Breast epithelium (tissue), 4 donors: ENCODE results near the gene ATXN1. TPM values are rescaled to one million over a fixed set of nuclear protein-coding genes. Genes with fewer than 3 reads are reported as not detected.

Source experiments
- DNase-seq, 2 donors: peaks; one replicate each; pipeline ENCODE4 v3.0.0-alpha.2; 2019; ENCODE audit warnings: low spot score in 2 of 2
- H3K27ac ChIP-seq, 2 donors: fragments of 200-600 bp; sonication (generic) in 1 of 2; one replicate each; pipeline ENCODE4 v1.5.1; 2016 to 2019; ENCODE audit warnings: mild to moderate bottlenecking in 1 of 2
- H3K27me3 ChIP-seq, 2 donors: fragments of 200-600 bp; sonication (generic) in 1 of 2; one replicate each; pipeline versions ENCODE4 v1.5.1 to v1.6.0; 2017 to 2019; ENCODE audit warnings: control low read depth in 1 of 2, mild to moderate bottlenecking in 1 of 2
- H3K36me3 ChIP-seq: fragments of 200-600 bp; one replicate; pipeline ENCODE4 v1.5.1; 2019
- H3K4me1 ChIP-seq, 2 donors: fragments of 200-600 bp; sonication (generic); one replicate each; pipeline ENCODE4 v1.5.1; 2016 to 2019; ENCODE audit warnings: control low read depth in 1 of 2
- H3K4me3 ChIP-seq, 3 donors: fragments of 200-600 bp; sonication (generic); 1 replicate in 2 of 3; 2 replicates in 1 of 3; pipeline ENCODE4 v1.5.1; 2016 to 2019; ENCODE audit warnings: mild to moderate bottlenecking in 3 of 3, moderate library complexity in 2 of 3
- H3K9me3 ChIP-seq, 2 donors: fragments of 200-600 bp; sonication (generic) in 1 of 2; one replicate each; pipeline ENCODE4 v1.5.1; 2016 to 2019; ENCODE audit warnings: control low read depth in 1 of 2
- POLR2A ChIP-seq: fragments of 450-650 bp; IDR thresholded peaks from one replicate; pipeline ENCODE4 v1.6.1; 2016; ENCODE audit warnings: antibody characterized with exemption, mild to moderate bottlenecking, moderate library complexity
- POLR2AphosphoS5 ChIP-seq, 3 donors: sonication (generic); formaldehyde crosslinking; IDR thresholded peaks; one replicate each; pipeline ENCODE4 v1.6.1; 2017; ENCODE audit warnings: antibody characterized with exemption in 3 of 3
- intact Hi-C: fragments of 100-400 bp; cut with DNase I; formaldehyde crosslinking; loops from one replicate; pipeline ENCODE4 v1.15.1; 2023; ENCODE audit warnings: low total_unique reads
- total RNA-seq, 3 donors: library from RNA; depleted of rRNA; stranded (reverse); fragments of >200 nt; gene quantifications; one replicate each; pipeline ENCODE4 v1.1.0, GENCODE V29; 2016
- TF ChIP-seq, protein P1 (sequence below), 3 donors: fragments of 450-650 bp; IDR thresholded peaks; one replicate each; pipeline ENCODE4 v1.5.1; 2016 to 2017; ENCODE audit warnings: antibody characterized with exemption in 3 of 3, mild to moderate bottlenecking in 3 of 3, moderate library complexity in 3 of 3

The ATXN1 gene
- total RNA-seq, 3 donors from 2014 or later = 26.7 to 63.2 (median 37.4) TPM

DNA sequence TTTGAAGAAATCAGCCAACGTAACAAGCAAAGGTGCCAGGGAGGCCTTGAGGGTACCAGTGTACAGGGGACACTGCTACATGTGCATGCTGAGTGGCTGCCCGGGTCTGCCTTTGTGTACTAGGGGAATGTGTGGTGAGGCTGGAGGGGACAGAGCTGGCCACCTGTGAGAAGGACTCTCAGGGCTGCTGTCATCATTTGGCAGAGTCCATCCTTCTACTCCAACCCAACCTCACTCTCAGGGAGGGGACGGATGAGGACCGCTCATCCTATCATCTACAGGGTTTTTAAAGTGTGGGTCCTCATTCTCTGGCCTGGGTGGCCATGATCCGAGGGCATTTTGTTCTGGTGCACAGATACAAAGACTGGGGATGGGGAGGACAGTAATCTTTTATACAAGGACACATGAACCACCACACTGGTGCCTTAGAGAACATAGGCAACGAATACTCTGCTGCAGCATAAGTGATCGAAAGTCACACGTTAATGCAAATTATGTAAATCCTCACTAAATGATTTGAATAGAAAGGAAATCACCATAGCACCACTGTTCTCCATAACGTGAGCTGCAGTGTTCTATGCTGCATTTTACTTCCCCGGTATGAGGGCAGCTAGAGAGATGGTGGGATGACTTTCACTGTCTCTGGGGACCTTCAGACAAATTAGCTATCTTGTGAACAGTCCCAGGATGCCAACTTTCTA lies 341.5 kb downstream of the ATXN1 start:
- H3K27ac ChIP-seq = no peak overlapping the region
- intact Hi-C loops = no loop called here

DNA sequence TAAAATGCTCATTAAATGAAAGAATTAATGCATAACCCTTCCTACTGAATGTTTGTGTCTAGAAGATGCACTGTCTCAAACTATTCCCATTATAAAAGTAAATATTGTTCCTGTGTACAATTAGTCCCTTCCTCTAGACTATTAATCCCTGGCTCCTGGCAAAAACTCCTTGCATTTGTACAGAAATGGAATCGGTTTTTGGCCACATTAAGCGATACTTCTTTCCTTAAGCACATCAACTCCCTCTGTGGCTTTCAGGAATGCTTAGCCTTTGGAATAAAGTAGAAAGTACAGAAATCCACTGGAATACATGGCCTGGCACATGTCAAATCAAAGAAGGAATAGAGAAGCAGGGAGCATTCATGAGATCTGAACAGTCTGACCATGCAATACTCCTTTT lies 343.1 kb downstream of the ATXN1 start:
- no peaks in the 10 kb centered on the region for H3K36me3 ChIP-seq
- TF ChIP-seq POLR2AphosphoS5 (IDR thresholded peaks at IDR 0.05) = no peak
- TF ChIP-seq POLR2A = no peak
- TF ChIP-seq, protein P1, sequence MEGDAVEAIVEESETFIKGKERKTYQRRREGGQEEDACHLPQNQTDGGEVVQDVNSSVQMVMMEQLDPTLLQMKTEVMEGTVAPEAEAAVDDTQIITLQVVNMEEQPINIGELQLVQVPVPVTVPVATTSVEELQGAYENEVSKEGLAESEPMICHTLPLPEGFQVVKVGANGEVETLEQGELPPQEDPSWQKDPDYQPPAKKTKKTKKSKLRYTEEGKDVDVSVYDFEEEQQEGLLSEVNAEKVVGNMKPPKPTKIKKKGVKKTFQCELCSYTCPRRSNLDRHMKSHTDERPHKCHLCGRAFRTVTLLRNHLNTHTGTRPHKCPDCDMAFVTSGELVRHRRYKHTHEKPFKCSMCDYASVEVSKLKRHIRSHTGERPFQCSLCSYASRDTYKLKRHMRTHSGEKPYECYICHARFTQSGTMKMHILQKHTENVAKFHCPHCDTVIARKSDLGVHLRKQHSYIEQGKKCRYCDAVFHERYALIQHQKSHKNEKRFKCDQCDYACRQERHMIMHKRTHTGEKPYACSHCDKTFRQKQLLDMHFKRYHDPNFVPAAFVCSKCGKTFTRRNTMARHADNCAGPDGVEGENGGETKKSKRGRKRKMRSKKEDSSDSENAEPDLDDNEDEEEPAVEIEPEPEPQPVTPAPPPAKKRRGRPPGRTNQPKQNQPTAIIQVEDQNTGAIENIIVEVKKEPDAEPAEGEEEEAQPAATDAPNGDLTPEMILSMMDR (IDR thresholded peaks at IDR 0.05) = no peak
- H3K4me1 ChIP-seq = no peaks in the 10 kb centered on the region
- intact Hi-C loops = no loop called here
- no peak overlapping the region for H3K27ac ChIP-seq
- no peaks in the 10 kb centered on the region for H3K9me3 ChIP-seq
- no peak for DNase-seq
- no peaks in the 10 kb centered on the region for H3K27me3 ChIP-seq
- no peak overlapping the region for H3K4me3 ChIP-seq

More for the DNA sequence above, 341.5 kb downstream of the ATXN1 start:
- no peaks in the 10 kb centered on the region for H3K4me1 ChIP-seq
- H3K4me3 ChIP-seq = no peak overlapping the region
- H3K9me3 ChIP-seq = no peaks in the 10 kb centered on the region
- no peak for DNase-seq
- no peaks in the 10 kb centered on the region for H3K36me3 ChIP-seq
- no peaks in the 10 kb centered on the region for H3K27me3 ChIP-seq
- TF ChIP-seq POLR2AphosphoS5 (IDR thresholded peaks at IDR 0.05) = no peak
- no peak for TF ChIP-seq POLR2A
- TF ChIP-seq, protein P1 (IDR thresholded peaks at IDR 0.05) = no peak

DNA sequence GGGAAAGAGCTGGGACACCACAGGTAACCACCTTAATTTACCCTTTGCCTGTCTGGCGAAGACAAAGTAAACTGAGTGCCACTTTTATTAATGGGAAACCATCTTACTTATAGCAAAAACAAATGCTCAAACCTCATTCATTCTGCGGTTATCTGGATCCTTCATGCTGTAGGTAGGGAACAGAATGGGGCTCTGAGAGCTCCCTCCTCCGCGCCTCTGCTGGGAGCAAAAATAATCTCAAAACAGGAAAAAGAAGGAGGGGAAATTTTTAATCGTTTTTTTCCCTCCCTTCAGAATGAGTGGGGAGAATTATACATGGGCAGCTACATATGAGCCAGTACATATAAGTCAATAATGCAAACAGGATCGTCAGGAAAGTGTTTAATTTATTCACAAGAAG lies 345.6 kb downstream of the ATXN1 start:
- intact Hi-C loops = no loop called here
- DNase-seq = no peak
- TF ChIP-seq, protein P1 (IDR thresholded peaks at IDR 0.05) = no peak
- TF ChIP-seq POLR2A (no peak), POLR2AphosphoS5 (IDR thresholded peaks at IDR 0.05) (no peak)

DNA sequence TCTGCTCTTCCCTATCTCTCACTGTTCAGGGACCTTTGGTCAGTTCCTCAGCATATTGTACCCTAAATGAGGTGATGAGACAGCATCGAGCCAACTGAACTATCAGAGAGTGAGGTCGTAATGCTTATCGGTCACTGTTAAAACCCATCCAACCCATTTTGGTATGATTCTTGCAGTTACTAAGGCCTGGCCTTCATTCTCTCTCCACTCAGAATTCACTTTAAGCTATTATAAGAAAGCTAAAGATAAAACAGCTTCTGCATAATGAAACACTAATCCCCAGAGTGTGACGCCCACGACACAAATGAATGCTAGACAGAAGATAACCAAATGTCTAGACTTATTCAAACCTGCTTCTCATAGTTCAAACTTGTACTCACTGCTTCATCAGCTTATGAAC lies 347.1 kb downstream of the ATXN1 start:
- Histone ChIP-seq H3K4me1 (no peaks in the 10 kb centered on the region), H3K27me3 (no peaks in the 10 kb centered on the region), H3K4me3 (no peak overlapping the region), H3K36me3 (no peaks in the 10 kb centered on the region), H3K9me3 (no peaks in the 10 kb centered on the region), H3K27ac (no peak overlapping the region)
- TF ChIP-seq, protein P1 (IDR thresholded peaks at IDR 0.05) = no peak
- no peak for TF ChIP-seq POLR2A
- no peak for TF ChIP-seq POLR2AphosphoS5 (IDR thresholded peaks at IDR 0.05)
- intact Hi-C loops = no loop called here
- DNase-seq = no peak

More for the DNA sequence above, 345.6 kb downstream of the ATXN1 start:
- Histone ChIP-seq H3K27me3 (no peaks in the 10 kb centered on the region), H3K4me3 (no peak overlapping the region), H3K4me1 (no peaks in the 10 kb centered on the region), H3K9me3 (no peaks in the 10 kb centered on the region), H3K27ac (no peak overlapping the region), H3K36me3 (no peaks in the 10 kb centered on the region)

DNA sequence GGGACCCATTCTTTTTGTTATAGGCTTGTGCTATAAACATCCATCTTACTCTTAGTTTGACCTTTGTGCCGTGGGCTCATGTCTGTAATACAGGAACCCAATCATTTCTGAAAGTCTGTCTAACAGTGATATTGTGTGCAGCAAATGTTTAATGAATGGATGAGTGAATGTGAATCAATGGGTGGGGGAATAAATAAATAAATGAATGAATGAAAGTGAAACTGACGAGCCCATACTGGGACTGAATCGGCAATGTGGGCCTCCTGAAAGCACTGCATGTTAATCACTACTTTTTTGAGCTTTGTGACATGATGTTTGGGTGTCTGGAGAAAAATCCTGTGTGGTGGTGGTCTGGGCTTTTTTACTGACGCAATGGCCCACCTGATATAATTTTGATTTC lies 347.9 kb downstream of the ATXN1 start:
- Histone ChIP-seq H3K4me3 (no peak overlapping the region), H3K36me3 (no peaks in the 10 kb centered on the region), H3K27ac (no peak overlapping the region), H3K4me1 (no peaks in the 10 kb centered on the region), H3K9me3 (no peaks in the 10 kb centered on the region), H3K27me3 (no peaks in the 10 kb centered on the region)
- no peak for DNase-seq
- intact Hi-C loops = no loop called here
- TF ChIP-seq POLR2AphosphoS5 (IDR thresholded peaks at IDR 0.05) (no peak), POLR2A (no peak)
